Heart left ventricle (tissue), 16 donors: ENCODE measurements around the gene CCDC30. TPM values are rescaled to one million over a fixed set of nuclear protein-coding genes. Genes with fewer than 3 reads are reported as not detected.

Experiments
- ATAC-seq, 4 donors: fragments of 200-7000 bp; cut with Tn5 transposase; one replicate each; pipeline ENCODE4 v1.9.1; 2020 to 2022; ENCODE audit warnings: moderate library complexity in 4 of 4, mild to moderate bottlenecking in 3 of 4, moderate number of reproducible peaks in 1 of 4
- DNase-seq, 5 donors: peaks; one replicate each; pipeline ENCODE4 v3.0.0-alpha.2; 2020
- H3K27ac ChIP-seq, 12 donors: fragments of 200-600 bp; sonication (generic) in 4 of 12; one replicate each; pipeline versions ENCODE4 v1.5.0 to v1.8.0; 2016 to 2022; ENCODE audit warnings: mild to moderate bottlenecking in 2 of 12
- H3K27me3 ChIP-seq, 9 donors: fragments of 200-600 bp; sonication (generic) in 2 of 9; one replicate each; pipeline versions ENCODE4 v1.5.1 to v1.8.0; 2016 to 2022; ENCODE audit warnings: mild to moderate bottlenecking in 3 of 9
- H3K36me3 ChIP-seq, 9 donors: fragments of 200-600 bp; sonication (generic) in 2 of 9; one replicate each; pipeline versions ENCODE4 v1.5.0 to v1.8.0; 2018 to 2022; ENCODE audit warnings: mild to moderate bottlenecking in 2 of 9
- H3K4me1 ChIP-seq, 12 donors: fragments of 200-600 bp; sonication (generic) in 4 of 12; one replicate each; pipeline versions ENCODE4 v1.5.0 to v1.8.0; 2016 to 2022; ENCODE audit warnings: mild to moderate bottlenecking in 3 of 12
- H3K4me3 ChIP-seq, 12 donors: fragments of 200-600 bp; sonication (generic) in 4 of 12; one replicate each; pipeline versions ENCODE4 v1.5.0 to v1.8.0; 2017 to 2022; ENCODE audit warnings: mild to moderate bottlenecking in 9 of 12, moderate library complexity in 4 of 12
- H3K9me3 ChIP-seq, 12 donors: fragments of 200-600 bp; sonication (generic) in 4 of 12; one replicate each; pipeline versions ENCODE4 v1.5.0 to v1.8.0; 2016 to 2022; ENCODE audit warnings: mild to moderate bottlenecking in 1 of 12
- CTCF ChIP-seq, 12 donors: fragments of 200-600 bp; sonication (generic) in 4 of 12; IDR thresholded peaks; one replicate each; pipeline versions ENCODE4 v1.5.0 to v1.8.0; 2018 to 2022; ENCODE audit warnings: antibody characterized with exemption in 12 of 12, mild to moderate bottlenecking in 5 of 12
- POLR2A ChIP-seq, 2 donors: fragments of 450-650 bp; IDR thresholded peaks; one replicate each; pipeline ENCODE4 v1.6.1; 2017; ENCODE audit warnings: antibody characterized with exemption in 2 of 2, mild to moderate bottlenecking in 2 of 2, moderate library complexity in 2 of 2
- WGBS, 4 donors: extraction: QIAGEN DNeasy Blood & Tissue Kit in 2 of 4; methylation state at CpG; one replicate each; pipeline versions ENCODE4 v1.1.5 to v1.1.7; 2013 to 2018; 5-methylcytosine and 5-hydroxymethylcytosine counted together
- intact Hi-C, 10 donors: fragments of 100-400 bp; cut with DNase I; formaldehyde crosslinking; loops; one replicate each; pipeline versions ENCODE4 v1.11.1 to v1.14.2; 2022
- polyA plus RNA-seq, 2 donors: library from polyadenylated mRNA; stranded (reverse); fragments of 200-250 nt; gene quantifications; one replicate each; pipeline ENCODE4 v1.2.3, GENCODE V29; 2013
- total RNA-seq, 9 donors: library from RNA; depleted of rRNA in 2 of 9; stranded (reverse); fragments of >200 nt in 2 of 9; fragmentation: NEBNext Ultra II Directional in 3 of 9; extraction: Animal tissue kit (Norgen Biotek cat#: 25700) in 3 of 9; gene quantifications; one replicate each; pipeline versions ENCODE4 v1.1.0 to v1.2.4, GENCODE V29; 2016 to 2023
- donor health status: ischemic (EF 13 %, LVEDD 7.1; RV severe dilation, severe dysfunction).
- donor health status: healthy with polysubstance abuse.
- donor health status: DM: no; HTN: yes; CAD: no.
- donor health status: DM: no; HTN: no; CAD: no.
- donor health status: ischemic (EF 25% LVEDD 6.9; RV normal size, moderate dysfunction).
- donor health status: ischemic (EF 25% LVEDD 5.7; RV mildly dilated, moderate dysfunction).
- donor health status: healthy.
- donor health status: DM: yes; HTN: yes; CAD: no.
- donor health status: ischemic (EF 35%, LVEDD 5.7; RV mildly dilated, moderate dysfunction).
- donor health status: nonischemic (EF 11% LVEDD 7.7; RV severe dilation, severe dysfunction).
- donor health status: DM: yes; HTN: yes; CAD: no.
- donor health status: PGD.
- donor health status: ischemic (EF 29% LVEDD 5.4; RV normal size, mild dysfunction).
- donor health status: nonischemic (EF 23%, LVEDD 6.1; RV moderate dilation, normal function).

CCDC30 gene
- total and polyA plus RNA-seq, 11 donors: 0.24 to 3.8 (median 1.6) TPM

- Histone ChIP-seq H3K4me1 (peaks cover 0 to 8% (median 0%) of the 10 kb centered on the region in 12 donors), H3K9me3 (no peaks in the 10 kb centered on the region), H3K4me3 (no peak overlapping the region), H3K27ac (no peak overlapping the region), H3K36me3 (peaks cover 0 to 100% (median 94%) of the 10 kb centered on the region in 9 donors), H3K27me3 (no peaks in the 10 kb centered on the region)
- ATAC-seq (no peak), DNase-seq (no peak)
- no peak for TF ChIP-seq CTCF (IDR thresholded peaks at IDR 0.05)
- TF ChIP-seq POLR2A (IDR thresholded peaks at IDR 0.05): no peak
- 89 to 97% (median 93%) methylated on average over 4 of the region's 4 CpGs for WGBS, 4 donors
- intact Hi-C loops: no loop called here
Measured at GRCh38 chr1:42698081-42698813, 235.2 kb downstream of the CCDC30 start.

- DNase-seq: no peak
- Histone ChIP-seq H3K27me3 (no peaks in the 10 kb centered on the region), H3K36me3 (peaks cover 0 to 100% (median 99%) of the 10 kb centered on the region in 9 donors), H3K27ac (no peak overlapping the region), H3K4me3 (no peak overlapping the region), H3K4me1 (no peaks in the 10 kb centered on the region), H3K9me3 (no peaks in the 10 kb centered on the region)
- no peak for ATAC-seq
- intact Hi-C loops: no loop called here
- TF ChIP-seq POLR2A (IDR thresholded peaks at IDR 0.05) (no peak), CTCF (IDR thresholded peaks at IDR 0.05) (no peak)
Measured at GRCh38 chr1:42700006-42700405, 236.9 kb downstream of the CCDC30 start.

GRCh38 chr1:42703888-42704464 is 240.9 kb downstream of the CCDC30 start:
- intact Hi-C loops: no loop called here
- Histone ChIP-seq H3K4me3 (no peak overlapping the region), H3K27me3 (no peaks in the 10 kb centered on the region), H3K27ac (no peak overlapping the region), H3K9me3 (peaks cover 0 to 8% (median 0%) of the 10 kb centered on the region in 12 donors), H3K4me1 (no peaks in the 10 kb centered on the region), H3K36me3 (peaks cover 0 to 96% (median 87%) of the 10 kb centered on the region in 9 donors)
- WGBS, 4 donors: 92 to 95% (median 93%) methylated on average over 7 of the region's 7 CpGs
- TF ChIP-seq POLR2A (IDR thresholded peaks at IDR 0.05) (no peak), CTCF (IDR thresholded peaks at IDR 0.05) (no peak)
- DNase-seq (no peak), ATAC-seq (no peak)

Other genes starting within 250 kb of the CCDC30 start
- 10 to 100 TPM; 33.4 to 48.8 (median 42.3) TPM for gene FOXJ3, start 128.1 kb upstream of the CCDC30 start, total RNA-seq
- gene FOXJ3, start 128.1 kb upstream of the CCDC30 start, polyA plus RNA-seq: 10 to 100 TPM; 10.8 to 19.2 TPM
- gene RIMKLA, start 82.5 kb upstream of the CCDC30 start, total RNA-seq: 10 to 100 TPM in 3 of 9 donors, 1 to 10 TPM in 6; 6.2 to 15.3 (median 9.4) TPM
- gene RIMKLA, start 82.5 kb upstream of the CCDC30 start, polyA plus RNA-seq: 1 to 10 TPM; 2.3 to 3.4 TPM
- gene ZMYND12, start 7.3 kb upstream of the CCDC30 start, total RNA-seq: 1 to 10 TPM in 7 of 9 donors, under 1 TPM in 2; 0.49 to 3.5 (median 2.3) TPM
- gene ZMYND12, start 7.3 kb upstream of the CCDC30 start, polyA plus RNA-seq: 1 to 10 TPM in 1 of 2 donors, under 1 TPM in 1; 0.47 to 1.2 TPM
- gene PPCS, start 6.7 kb upstream of the CCDC30 start, total RNA-seq: 10 to 100 TPM; 34.3 to 47.5 (median 37.0) TPM
- 10 to 100 TPM; 49.7 to 50.7 TPM for gene PPCS, start 6.7 kb upstream of the CCDC30 start, polyA plus RNA-seq
- 10 to 100 TPM; 16.9 to 28.6 (median 19.4) TPM for gene PPIH, start 195.1 kb downstream of the CCDC30 start, total RNA-seq
- gene PPIH, start 195.1 kb downstream of the CCDC30 start, polyA plus RNA-seq: 10 to 100 TPM; 25.6 to 30.9 TPM
- 1,000 to 10,000 TPM in 1 of 9 donors, 100 to 1,000 TPM in 8; 663 to 1,139 (median 788) TPM for gene YBX1, start 219.1 kb downstream of the CCDC30 start, total RNA-seq
- 1,000 to 10,000 TPM in 1 of 2 donors, 100 to 1,000 TPM in 1; 638 to 1,226 TPM for gene YBX1, start 219.1 kb downstream of the CCDC30 start, polyA plus RNA-seq